ENCODE measurements around the gene ACTN3.
"Not testable (repeated sequence)": the region's sequence is repeated elsewhere in the genome, so short reads cannot be mapped to it uniquely, and the experiment has no call there.

Gene ACTN3

DNA sequence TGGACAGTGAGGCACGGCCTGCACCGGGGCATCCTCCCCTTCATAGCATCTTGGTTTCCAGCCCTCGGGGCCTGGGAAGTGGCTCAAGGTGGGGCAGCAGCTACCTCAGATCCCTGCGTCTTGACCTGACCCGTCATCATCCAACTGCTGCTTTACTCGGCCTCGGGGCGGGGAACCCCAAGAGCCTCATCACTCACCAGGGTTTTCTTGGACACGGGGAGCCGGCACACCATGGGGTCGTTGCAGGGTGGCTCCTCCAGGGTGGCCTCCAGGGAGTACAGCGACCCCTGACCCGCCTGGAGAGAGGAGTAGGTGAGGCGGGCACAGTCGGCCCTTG lies 21.1 kb downstream of the ACTN3 start:
- DNase-seq, result no peak

DNA sequence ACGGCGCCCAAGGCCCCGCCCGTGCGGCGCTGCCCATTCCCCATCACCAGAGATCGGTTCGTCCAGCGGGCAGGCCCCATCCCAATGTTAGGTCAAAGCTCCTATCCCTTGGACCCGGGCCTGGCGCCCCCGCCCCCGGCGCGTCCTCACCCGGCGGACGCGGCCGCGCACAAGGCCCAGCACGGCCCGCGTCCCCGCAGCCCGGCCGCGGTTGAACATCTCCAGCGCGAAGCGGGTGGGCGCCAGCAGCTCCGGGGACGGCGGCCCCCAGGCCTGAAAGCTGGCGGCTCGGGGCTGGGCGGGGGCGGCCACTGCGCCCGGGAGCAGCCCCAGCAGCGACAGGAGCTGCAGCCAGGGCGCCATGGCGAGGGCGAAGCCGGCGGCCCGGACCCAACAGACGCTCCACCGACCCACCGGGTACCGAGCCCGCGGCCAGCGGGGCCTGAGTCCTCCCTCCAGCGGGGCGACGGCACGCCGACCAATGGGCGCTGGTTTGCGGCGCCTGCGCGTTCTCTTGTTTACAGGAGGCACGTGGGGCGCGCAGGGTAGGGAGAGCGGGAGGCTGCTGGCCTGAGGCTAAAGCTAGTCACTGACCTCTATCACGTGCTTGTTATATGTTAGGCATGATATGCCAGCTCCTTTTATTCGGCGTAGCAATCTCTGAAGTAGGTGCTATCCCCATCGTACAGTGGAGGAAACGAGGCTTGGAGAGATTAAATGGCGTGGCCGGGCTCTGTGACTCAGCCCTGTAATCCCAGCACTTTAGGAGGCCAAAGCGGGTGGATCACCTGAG lies 21.6 kb downstream of the ACTN3 start, which contains the start of gene CTSF:
Gene CTSF (minus strand): TSS at position 483 of the 793 bp plus-strand sequence. CDS start 120 bp downstream, at position 363.
- peak; percentile 82 for DNase-seq

DNA sequence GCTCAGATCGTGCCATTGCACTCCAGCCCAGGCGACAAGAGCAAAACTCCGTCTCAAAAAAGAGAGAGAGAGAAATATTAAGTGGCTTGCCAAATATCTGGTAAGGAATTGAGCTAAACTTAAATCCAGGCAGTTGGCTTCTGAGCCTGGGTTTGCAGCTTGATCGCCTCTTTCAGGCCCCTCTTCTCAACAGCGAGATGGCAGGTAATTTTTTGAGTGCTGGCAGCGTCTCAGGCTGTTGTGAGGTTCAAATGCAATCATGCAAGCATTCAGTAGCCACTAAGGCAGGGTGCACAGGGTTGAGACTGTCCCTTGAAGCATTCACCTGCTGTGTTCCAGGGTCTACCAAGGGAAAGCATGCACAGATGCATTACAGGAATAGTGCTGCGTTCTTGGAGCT lies 22.4 kb downstream of the ACTN3 start:
- no peak for DNase-seq

DNA sequence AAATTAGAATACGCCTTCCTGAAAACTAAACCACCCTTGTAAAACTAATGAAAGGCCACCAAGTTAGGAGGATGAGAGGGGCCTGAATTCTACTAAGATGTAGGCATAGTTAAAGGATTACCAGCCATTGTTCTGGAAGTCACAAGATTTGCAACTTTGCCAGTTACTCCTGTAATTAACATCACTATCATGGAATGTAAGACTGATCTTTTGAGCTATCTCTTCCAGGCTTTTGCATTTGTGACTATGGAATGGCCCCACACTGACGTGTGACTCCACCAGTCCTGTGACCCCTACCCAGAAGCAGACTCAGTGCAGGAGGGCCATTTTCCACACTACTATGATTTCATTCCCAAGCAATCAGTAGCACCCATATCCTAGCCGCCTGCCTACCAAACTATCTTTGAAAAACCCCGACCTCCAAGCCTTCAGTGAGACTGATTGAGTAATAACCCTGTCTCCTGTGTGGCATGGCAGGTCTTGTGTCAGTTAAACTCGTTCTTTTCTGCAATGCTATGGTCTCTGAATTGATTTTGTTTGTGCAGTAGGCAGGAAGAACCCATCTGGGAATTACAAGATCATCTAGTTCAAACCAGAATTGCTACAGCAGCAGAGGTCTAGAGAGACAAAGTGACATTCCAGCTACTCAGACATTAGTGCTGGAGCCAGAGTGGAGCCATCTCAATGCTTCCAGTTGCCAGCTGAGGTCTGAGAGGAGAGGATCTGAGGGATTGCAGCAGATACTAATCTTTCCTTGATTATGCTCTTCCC lies 23.6 kb downstream of the ACTN3 start:
- DNase-seq, result no peak

DNA sequence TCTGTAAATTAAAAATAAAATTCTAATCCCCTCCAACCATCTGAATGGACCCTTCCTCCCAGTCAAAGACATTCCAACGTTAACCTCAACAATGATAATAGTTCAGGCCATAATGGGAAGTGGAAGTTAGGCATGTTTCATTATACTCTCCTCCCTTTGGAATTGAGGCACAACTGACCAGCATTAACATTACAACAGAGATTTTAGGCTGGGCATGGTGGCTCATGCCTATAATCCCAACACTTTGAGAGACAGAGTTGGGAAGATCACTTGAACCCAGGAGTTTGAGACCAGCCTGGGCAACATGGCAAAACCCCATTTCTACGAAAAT lies 24.1 kb downstream of the ACTN3 start:
- no peak for DNase-seq

DNA sequence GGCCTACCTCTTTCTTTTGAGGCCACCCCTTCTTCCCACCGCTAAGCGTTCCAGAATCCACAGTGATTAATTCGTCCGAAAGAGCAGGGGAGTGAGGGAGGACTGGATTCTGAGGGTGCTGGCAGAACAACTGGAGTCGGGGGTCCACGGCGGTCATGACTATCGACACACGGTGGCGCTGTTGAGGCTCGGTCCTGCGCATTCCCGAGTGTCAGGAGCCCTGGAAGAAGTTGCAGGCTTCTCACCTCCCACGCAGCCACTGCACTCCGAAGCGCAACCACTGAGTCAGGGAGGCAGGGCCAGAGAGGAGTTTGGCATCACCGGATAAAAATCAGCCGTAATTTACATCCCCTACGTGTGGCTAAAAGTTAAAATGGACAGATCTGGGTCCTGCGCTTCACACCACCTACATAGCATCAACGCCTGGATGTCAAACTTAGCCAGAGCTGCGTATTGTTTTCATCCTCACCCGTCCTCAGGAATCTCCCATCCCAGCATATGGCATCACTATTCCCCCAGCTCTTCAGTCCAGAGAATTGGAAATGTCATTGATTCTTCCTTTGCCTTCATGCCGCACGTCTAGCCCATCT lies 32.4 kb downstream of the ACTN3 start:
- DNase-seq, result peak; percentile 72

GRCh38 chr11:66580803-66581202 lies 34.1 kb downstream of the ACTN3 start:
- DNase-seq, result no peak

DNA sequence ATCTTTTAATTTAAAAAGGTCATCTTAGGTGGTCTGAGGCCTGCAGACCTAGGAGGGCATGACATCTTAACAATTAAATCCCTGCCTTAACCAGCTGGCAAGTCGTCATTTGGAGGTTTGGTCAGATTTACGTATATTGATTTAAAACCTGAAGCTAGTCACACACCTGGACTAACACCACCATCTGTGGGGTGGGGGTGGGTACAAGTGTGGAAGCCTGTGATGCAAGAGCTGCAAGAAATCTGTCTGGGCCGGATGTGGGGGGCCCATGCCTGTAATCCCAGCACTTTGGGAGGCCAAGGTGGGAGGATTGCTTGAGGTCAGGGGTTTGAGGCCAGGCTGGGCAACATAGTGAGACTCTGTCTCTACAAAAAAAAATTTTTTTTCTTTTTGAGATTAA lies 34.6 kb downstream of the ACTN3 start:
- no peak for DNase-seq

DNA sequence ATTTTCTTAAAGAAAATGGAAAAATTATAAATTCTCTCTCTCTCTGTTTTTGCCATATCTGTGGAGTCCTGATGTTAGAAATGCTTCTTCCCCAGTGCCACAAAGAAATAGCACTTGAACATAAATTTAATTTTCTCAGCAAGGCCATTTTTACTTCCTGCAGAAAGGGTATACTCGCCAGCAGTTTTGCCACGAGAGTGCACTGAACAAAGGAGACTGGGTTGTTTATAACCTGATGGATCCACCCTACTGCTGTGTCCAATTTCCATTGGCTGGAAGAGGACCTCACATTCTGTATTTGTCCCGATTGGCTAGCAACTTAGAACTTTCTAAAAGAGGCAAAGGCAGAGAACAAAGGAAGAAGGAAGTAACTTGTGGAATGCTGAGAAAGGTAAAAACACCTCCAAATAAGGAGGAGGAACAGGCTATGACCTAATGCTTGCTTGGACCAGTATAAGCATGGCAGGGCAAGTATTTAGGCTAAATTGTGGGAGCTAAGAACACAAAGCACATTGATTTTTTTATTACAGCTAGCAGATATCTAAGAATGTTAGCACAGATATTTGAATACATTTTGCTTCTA lies 36.0 kb downstream of the ACTN3 start:
- DNase-seq, result not testable (repeated sequence)

GRCh38 chr11:66585447-66585846 lies 38.7 kb downstream of the ACTN3 start:
- DNase-seq, result not testable (repeated sequence)

- DNase-seq, result no peak
Measured at GRCh38 chr11:66586136-66586535, 39.4 kb downstream of the ACTN3 start.

- not testable (repeated sequence) for DNase-seq
Measured at GRCh38 chr11:66589315-66589714, 42.6 kb downstream of the ACTN3 start.

DNA sequence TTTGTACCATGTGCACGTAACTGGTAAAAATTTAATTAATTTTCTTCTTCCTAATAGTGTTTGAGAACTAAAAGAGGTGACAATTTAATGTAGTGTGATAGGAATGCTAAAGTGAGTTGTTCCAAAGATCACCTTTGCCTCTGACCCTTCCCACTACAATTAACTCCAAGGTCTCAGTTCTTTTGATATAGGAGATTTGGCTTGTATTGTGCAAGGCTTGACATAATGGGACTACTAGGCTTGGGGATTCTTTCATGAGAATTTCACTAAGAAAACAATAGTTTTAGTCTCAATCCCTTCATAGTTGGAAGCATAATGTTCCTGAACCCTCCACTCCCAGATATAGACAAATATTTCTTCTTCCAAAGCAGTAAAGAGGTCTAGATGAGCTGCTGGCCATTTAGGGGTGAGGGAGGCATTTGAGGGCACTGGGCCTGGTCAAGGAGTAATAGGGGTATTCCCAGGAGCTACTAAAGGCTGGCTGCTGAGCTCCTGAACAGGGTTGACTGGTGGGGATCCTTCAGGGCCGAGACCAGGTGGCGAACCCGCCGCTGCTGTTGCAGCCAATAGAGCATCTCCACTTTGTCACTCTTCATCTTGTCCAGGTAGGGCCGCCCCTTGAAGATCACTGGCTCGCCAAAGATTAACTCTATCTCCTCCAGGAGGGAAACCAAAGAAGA lies 43.4 kb downstream of the ACTN3 start:
- DNase-seq, result no peak

DNA sequence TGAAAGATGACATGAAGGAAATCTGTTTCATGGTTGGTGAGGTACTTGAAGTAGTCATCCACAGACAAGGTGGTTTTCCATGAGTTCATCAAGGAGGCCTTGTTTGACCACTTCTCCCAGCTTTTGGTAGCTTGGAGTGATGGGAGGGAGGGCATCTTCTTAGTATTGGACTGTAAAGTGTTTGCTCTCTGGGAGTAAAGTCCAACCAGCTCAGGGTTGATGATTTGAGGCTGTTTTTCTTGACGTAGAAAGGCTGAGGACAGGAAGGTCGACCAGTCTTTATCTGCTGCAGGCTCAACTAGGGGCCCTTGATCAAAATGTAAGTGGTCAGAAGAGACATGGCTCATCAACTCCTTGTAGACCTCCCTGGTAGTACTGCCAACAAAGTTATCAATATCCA lies 44.5 kb downstream of the ACTN3 start:
- DNase-seq, result no peak

DNA sequence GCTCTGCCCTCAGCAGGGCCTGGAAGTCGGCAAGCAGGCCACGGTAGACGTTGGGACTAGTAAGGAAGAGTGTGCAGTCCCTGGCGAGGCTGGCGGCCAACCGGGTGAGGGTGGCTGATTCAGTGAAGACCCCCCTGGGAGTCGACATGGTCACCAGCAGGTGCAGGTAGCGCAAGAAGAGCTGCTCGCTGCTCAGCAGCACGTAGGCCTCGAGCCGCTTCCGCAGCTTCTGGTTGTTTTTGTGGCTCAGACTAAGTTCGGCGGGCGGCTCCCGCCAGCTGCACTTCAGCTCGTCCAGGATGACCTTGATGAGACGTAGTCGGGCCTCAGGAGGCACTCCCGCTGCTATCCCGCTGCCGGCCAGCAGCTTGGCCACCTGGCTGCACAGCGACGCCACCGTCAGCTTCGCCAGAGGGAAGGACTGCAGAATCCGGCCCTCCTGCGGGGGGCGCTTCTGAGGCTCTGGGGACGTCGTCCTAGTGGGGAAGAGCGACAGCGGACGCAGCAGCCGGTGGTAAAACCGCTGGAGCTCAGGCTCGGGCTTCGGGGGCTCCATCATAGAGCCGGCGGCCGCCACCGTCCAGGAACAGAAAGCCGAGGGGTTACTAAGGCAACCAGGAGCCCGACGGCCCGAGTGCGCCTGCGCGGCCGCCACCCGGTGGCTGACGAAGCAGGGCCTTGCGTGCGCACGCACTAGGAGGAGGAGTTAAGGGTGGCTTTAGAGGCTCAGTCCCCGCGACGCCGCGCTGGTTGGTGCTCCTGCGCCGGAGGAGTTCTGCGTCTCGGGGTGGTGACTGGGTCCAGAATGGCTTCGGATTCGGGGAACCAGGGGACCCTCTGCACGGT lies 46.0 kb downstream of the ACTN3 start, which contains the start of the genes CCDC87 and CCS:
Gene CCDC87 (minus strand): TSS at position 607 of the 846 bp plus-strand sequence. CDS start 48 bp downstream, at position 559.
Gene CCS (plus strand): TSS at position 729 of the 846 bp plus-strand sequence. CDS start 77 bp downstream, at position 806.
- DNase-seq, result peak; percentile 95

GRCh38 chr11:66593303-66593635 lies 46.6 kb downstream of the ACTN3 start:
- DNase-seq, result no peak

- DNase-seq, result no peak
Measured at GRCh38 chr11:66593650-66594049, 46.9 kb downstream of the ACTN3 start.

GRCh38 chr11:66595245-66595904 lies 48.7 kb downstream of the ACTN3 start:
- no peak for DNase-seq

- no peak for DNase-seq
Measured at GRCh38 chr11:66598993-66599392, 52.3 kb downstream of the ACTN3 start.

DNA sequence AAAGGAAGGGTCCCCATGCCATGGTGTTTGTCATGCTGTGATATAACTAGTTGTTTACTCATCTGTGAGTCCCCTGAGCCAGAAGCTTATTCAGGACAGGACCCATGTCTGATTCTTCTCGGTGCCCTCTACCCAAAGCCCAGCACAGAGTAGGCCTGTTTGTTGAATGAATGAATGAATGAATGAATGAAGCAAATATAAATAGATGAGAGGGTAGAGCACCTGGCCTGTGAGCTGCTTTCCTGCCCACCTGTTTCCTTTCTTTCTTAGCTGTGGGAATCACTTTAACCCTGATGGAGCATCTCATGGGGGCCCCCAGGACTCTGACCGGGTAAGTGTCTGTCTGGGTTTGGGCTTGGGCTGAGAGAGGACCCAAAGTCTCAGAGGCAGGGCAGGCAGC lies 53.5 kb downstream of the ACTN3 start:
- DNase-seq, result no peak

GRCh38 chr11:66600631-66601233 lies 54.0 kb downstream of the ACTN3 start:
- no peak for DNase-seq
